ENCODE data around the gene GIMAP4. TPM values are rescaled to one million over a fixed set of nuclear protein-coding genes. Genes with fewer than 3 reads are reported as not detected.
"Not testable (repeated sequence)": the region's sequence is repeated elsewhere in the genome, so short reads cannot be mapped to it uniquely, and the experiment has no call there.

Gene GIMAP4
- total RNA-seq, 1 donor from 2014 or later = 18.2 TPM

GRCh38 chr7:150570556-150571465, 3.6 kb downstream of the GIMAP4 start:
- DNase-seq (ENCODE audit: low spot score) = no peak
- intact Hi-C loops (cut with DNase I) = no loop called here

- no peak for DNase-seq (ENCODE audit: low spot score)
- intact Hi-C loops (cut with DNase I) = no loop called here
These were observed 5.3 kb downstream of the GIMAP4 start for GRCh38 chr7:150572496-150572895.

GRCh38 chr7:150579979-150580637, 12.9 kb downstream of the GIMAP4 start:
- DNase-seq (ENCODE audit: low spot score); intact Hi-C loops (cut with DNase I): not testable (repeated sequence)

- intact Hi-C loops (cut with DNase I) = no loop called here
- no peak for DNase-seq (ENCODE audit: low spot score)
These were observed 13.6 kb downstream of the GIMAP4 start for GRCh38 chr7:150580638-150581394.

GRCh38 chr7:150585199-150585598, 18.0 kb downstream of the GIMAP4 start:
- intact Hi-C loops (cut with DNase I) = loop anchor here (5.0 kb wide), 1 partner anchor 138 kb away; no protein-coding TSS in a partner anchor
- no peak for DNase-seq (ENCODE audit: low spot score)

GRCh38 chr7:150586068-150586784, 19.0 kb downstream of the GIMAP4 start:
- intact Hi-C loops (cut with DNase I) = loop anchor here (2.0 to 5.0 kb wide), 2 partner anchors 45 to 139 kb away; no protein-coding TSS in a partner anchor
- DNase-seq (ENCODE audit: low spot score) = no peak

- intact Hi-C loops (cut with DNase I) = loop anchor here (1.0 to 5.0 kb wide), 3 partner anchors 34 to 139 kb away; no protein-coding TSS in a partner anchor
- no peak for DNase-seq (ENCODE audit: low spot score)
These were observed 19.6 kb downstream of the GIMAP4 start for GRCh38 chr7:150586785-150587152.

GRCh38 chr7:150587551-150587950, 20.4 kb downstream of the GIMAP4 start:
- DNase-seq (ENCODE audit: low spot score) = no peak
- intact Hi-C loops (cut with DNase I) = loop anchor here (1.0 to 5.0 kb wide), 3 partner anchors 33 to 140 kb away; no protein-coding TSS in a partner anchor

- intact Hi-C loops (cut with DNase I) = no loop called here
- no peak for DNase-seq (ENCODE audit: low spot score)
These were observed 27.6 kb downstream of the GIMAP4 start for GRCh38 chr7:150594805-150595204.

- DNase-seq (ENCODE audit: low spot score) = no peak
- intact Hi-C loops (cut with DNase I) = no loop called here
These were observed 28.2 kb downstream of the GIMAP4 start for GRCh38 chr7:150595361-150595760.

- DNase-seq (ENCODE audit: low spot score); intact Hi-C loops (cut with DNase I): not testable (repeated sequence)
These were observed 36.4 kb downstream of the GIMAP4 start for GRCh38 chr7:150603600-150603999.

- intact Hi-C loops (cut with DNase I) = no loop called here
- no peak for DNase-seq (ENCODE audit: low spot score)
These were observed 43.0 kb downstream of the GIMAP4 start for GRCh38 chr7:150610233-150610632.

- intact Hi-C loops (cut with DNase I) = no loop called here
- DNase-seq (ENCODE audit: low spot score) = no peak
These were observed 45.7 kb downstream of the GIMAP4 start for GRCh38 chr7:150612925-150613324.

- intact Hi-C loops (cut with DNase I) = no loop called here
- DNase-seq (ENCODE audit: low spot score) = no peak
These were observed 46.7 kb downstream of the GIMAP4 start for GRCh38 chr7:150613880-150614279.

- intact Hi-C loops (cut with DNase I); DNase-seq (ENCODE audit: low spot score): not testable (repeated sequence)
These were observed 47.2 kb downstream of the GIMAP4 start for GRCh38 chr7:150614426-150614825.

- intact Hi-C loops (cut with DNase I); DNase-seq (ENCODE audit: low spot score): not testable (repeated sequence)
These were observed 48.1 kb downstream of the GIMAP4 start for GRCh38 chr7:150615221-150615755.

- DNase-seq (ENCODE audit: low spot score) = no peak
- intact Hi-C loops (cut with DNase I) = loop anchor here (1.0 kb wide), 1 partner anchor 33 kb away; no protein-coding TSS in a partner anchor
These were observed 52.9 kb downstream of the GIMAP4 start for GRCh38 chr7:150620061-150620460.

GRCh38 chr7:150620617-150621371, 53.6 kb downstream of the GIMAP4 start:
- DNase-seq (ENCODE audit: low spot score) = no peak
- intact Hi-C loops (cut with DNase I) = loop anchor here (1.0 kb wide), 1 partner anchor 33 kb away; no protein-coding TSS in a partner anchor
